Sigmoid colon (tissue), 4 donors: ENCODE data around the gene PUS1.

ENCODE experiments used
- CTCF ChIP-seq, 4 experiments: fragments of 450-650 bp in 3 of 4; fragments of 200-600 bp in 1 of 4; IDR thresholded peaks; one replicate each; pipeline ENCODE4 v1.5.1; 2016 to 2019; ENCODE audit warnings: antibody characterized with exemption in 4 of 4, mild to moderate bottlenecking in 3 of 4, moderate library complexity in 2 of 4
- EP300 ChIP-seq, 4 donors: sonication (generic); formaldehyde crosslinking; IDR thresholded peaks; one replicate each; pipeline ENCODE4 v1.6.1; 2017; ENCODE audit warnings: antibody characterized with exemption in 4 of 4

- TF ChIP-seq CTCF (IDR thresholded peaks at IDR 0.05) = no peak
- no peak for TF ChIP-seq EP300 (IDR thresholded peaks at IDR 0.05)
These were observed 9.5 kb upstream of the PUS1 start for GRCh38 chr12:131919366-131920156.
